Activated CD8-positive, alpha-beta memory T cell treated with anti-CD3 and anti-CD28 coated beads, Interleukin-2, amount 50 U/mL, for 24 hours (primary cell): Measurements from ENCODE around the gene PRRX1.

ENCODE experiments used
- DNase-seq: peaks from one replicate; pipeline ENCODE4 v3.0.0-alpha.2; 2020; ENCODE audit errors: extremely low read depth

The PRRX1 gene

DNA sequence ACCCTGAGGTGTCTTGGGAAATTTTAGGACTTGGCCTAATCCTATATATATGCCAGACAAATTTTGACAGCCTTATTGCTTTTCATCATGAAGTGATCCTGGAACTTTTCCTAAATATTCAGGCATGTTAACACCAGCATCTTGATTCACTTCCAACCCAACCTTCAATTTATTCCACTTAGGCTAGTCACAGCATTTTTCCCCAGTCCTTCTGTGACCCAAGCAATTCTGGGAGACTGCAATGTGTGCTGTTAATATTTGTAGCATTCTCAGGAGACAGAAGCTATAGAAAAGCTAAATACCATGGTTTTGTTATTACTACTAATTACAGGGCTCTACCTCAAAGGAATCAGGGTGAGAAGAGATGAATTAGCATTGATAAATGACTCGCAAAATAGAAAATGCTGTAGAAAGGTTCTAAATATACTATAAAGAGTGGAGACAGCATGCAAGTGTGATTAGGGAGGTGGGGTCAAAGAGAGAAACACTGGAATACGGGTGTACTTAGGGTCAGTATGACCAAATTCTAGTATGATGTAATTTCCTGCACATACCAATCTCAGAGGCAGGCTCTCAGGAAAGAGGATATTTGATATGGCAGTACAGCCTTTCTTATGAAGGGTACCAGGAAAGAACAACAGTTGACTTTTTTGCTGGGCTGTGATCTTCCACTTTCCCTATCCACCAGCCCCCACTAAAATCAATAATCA, 29.1 kb downstream of the PRRX1 start:
- no peak for DNase-seq

DNA sequence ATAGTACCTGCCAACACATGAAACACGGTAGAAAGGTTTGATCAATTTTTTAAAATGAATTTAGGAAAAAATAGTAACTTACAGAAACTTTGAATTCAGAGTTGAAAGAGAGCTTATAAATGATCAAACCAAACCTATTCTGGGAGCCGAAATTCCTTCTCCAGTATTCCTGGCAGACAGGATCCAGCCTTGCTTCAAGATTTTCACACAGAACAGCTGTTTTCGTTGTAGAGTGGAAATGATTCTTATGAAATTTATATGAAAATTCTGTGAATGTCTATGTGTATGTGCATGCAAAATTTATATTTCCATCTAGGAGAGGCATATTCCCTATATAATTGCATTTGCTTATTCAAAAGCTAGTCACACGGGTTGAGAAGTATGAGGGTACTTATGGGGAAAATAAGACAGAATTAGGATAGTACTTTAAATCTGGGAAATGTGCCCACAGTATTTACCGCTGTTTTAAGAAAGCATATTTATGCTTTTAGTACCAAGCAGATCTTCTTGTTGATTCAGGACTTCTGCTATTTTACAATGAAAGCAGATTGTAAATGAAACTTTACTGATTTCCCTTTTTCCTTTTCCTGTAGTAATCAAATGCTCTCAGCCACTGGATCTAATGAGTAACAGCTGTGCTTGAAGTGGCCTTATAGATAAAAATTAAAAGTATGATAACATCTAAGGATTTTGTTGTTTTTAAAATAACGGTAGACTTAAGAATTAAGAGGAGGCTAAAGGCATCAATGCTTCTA, 30.4 kb downstream of the PRRX1 start:
- no peak for DNase-seq

DNA sequence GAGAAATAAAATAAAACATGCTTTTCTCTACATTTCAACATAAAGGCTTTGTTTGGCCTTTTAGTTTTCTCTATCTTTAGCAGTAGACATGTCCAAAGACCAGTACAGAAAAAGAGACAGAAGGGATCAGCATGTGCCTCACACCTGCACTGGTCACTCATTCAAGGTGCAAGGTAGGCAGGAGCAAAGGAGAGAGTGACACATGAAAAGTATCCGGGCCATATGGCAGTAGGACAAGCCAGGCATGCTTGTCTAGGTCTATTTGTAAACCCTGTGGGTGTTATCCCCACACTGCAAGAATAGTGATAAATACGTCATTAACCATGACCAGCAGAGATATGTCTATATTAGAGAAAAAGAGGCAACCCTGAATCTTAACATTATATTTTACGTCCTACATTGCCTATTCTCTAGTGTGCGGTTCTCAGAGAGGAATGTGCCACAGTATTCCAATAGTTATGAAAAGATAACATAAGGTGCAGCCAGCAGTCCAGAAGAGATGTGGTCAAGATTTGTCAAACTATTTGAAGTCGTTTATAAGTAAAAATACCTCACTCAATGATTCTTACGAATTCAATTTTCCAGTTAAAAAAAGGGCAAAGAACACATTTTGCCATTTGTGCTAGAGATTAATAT, 32.1 kb downstream of the PRRX1 start:
- DNase-seq, result no peak

DNA sequence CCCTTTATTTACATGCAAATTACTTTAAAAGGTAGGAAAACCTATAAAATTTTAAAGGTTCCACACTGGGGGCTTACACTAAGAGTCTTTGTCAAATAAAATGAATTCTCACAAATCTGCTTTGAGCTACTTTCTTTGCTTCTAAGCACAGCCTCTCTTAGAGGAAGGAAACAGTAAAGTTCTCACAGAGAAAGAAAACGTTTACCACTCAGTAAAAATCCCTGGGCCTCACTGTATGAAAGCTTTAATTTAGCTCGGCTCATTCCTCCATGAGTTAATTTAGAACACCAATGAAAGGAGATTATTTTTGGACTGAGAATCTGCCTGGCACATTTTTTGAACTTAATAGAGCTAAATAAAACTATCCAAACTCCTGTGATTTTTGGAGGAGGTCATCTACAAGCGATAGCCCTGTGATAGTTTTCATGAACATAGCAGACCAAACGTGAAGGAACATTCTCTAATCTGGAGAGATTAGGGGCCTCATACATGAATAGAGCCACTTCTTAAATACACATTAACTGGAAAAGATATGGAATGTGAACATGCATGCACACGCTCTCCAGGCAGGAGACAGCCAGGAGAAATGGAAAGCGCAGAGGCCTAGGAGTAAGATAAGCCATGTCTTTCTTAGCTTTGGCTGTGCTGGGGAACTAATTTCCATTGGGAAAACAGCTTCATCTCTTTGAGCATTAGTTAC, 32.8 kb downstream of the PRRX1 start:
- no peak for DNase-seq

DNA sequence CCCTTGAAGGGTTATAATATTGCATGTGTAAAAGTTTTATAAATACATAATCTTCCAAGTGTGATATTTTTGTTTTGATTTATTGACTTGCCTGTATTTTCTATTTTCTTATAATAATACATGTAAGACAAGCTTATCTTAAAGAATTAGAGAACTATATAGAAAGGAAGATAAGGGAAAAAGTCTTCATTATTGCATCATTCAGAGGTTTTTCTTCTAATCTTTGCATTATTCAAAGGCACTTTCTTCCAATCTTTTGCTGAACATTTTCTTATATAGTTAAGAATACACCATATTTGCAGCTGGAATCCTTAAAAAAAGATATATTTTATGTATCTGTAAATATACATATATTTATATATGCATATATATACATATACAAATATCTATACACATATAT, 33.4 kb downstream of the PRRX1 start:
- DNase-seq, result no peak

DNA sequence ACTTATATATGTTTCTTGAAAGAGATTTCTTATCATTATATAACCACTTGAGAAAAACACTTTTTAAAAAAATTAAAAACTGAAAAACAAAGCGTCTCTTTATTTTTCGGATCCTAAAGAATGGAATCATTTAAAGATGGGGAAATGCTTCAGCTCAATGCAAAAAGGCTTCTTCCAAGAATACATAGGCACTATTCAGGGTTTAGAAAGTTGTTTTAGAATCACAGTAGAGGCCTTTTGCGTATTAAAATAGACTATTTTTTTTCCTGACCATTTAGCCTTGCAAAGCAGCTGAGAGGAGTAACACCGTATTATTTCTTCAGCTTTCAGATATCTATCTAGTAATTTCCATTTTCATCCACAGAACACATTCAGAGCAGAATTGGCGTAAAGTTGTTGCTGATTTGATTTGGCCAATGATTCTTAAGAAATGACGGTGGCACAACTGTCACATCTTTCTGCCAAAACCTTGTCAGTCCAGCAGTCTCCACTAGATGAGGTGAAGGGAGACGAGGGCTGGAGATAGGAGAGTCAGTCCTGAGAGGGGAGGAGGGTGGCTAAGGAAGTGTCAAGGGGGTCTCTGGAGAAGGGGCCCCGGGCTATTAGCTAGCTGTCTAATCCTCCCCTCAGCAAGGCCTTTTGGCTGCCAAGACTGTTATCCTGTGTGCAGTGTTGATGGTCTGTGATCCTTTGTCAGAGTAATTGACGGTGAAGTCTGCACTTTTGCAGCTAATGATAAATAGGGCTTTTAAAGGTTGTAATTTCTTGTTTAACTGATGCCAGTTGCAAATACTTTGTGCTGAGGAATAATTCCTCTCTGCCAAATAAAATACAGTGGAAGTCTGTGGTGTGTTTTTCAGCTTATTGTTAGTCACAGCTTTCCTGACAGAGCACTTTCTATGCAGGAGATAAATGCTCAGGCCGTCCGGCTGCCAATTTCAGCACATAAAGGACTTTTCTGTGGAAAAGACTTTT, 34.7 kb downstream of the PRRX1 start:
- no peak for DNase-seq

DNA sequence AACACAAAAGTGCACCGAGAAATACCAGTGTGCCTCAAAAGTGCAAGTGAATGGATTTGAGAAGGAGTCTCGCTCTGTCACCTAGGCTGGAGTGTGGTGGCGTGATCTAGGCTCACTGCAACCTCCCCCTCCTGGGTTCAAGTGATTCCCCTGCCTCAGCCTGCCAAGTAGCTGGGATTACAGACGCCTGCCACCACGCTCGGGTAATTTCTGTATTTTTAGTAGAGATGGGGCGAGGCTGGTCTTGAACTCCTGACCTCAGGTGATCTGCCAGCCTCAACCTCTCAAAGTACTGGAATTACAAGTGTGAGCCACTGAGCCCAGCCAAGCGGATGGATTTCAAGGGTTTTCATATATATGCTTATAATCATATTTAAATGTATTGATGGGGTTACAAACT, 35.8 kb downstream of the PRRX1 start:
- DNase-seq, result no peak

DNA sequence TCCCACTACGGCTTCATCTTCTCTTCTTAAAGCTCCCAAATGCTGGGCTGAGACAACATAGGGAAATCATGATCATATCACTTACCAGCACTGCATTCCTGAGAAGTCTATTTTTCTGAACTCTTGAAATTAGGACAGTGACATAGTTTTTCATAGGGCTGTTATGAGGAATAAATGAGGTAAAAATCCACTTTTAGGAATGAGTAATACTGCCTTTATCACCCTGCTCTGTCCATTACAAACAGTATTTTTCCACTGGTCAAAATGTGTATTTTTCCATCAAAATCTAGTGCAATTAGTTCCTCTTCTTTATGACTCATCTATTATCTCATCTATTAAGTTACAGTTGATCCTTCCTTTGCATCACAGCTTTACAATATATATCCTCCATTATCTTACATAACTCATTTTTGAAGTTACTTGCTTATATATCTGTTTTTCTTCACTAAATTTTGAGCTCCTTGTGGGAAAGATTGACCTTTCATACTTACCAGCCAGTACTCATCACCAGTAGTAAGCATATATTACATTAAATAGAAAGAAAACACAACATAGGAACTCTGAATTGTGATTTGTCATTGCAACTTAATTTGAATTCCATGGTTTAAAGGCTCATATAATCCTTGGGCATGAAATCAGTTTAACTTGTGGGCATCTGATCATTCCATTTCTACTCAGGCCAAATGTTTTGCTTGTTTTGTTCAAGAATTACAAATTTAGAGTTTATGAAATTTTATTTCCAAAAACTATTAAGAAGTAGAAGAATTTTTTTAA, 37.1 kb downstream of the PRRX1 start:
- no peak for DNase-seq

DNA sequence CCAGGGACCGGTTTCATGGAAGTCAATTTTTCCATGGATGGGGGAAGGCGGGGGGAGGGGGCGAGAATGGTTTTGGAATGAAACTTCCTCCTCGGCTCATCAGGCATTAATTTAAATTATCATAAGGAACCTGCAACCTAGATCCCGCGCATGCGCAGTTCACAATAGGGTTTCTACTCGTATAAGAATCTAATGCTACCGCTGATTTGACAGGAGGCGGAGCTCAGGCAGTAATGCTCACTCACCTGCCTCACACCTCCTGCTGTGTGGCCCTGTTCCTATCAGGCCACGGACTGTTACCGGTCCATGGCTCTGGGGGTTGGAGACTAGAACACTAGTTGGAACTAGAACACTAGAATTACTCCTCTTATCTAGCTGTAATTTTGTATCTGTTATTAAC, 38.0 kb downstream of the PRRX1 start:
- no peak for DNase-seq

DNA sequence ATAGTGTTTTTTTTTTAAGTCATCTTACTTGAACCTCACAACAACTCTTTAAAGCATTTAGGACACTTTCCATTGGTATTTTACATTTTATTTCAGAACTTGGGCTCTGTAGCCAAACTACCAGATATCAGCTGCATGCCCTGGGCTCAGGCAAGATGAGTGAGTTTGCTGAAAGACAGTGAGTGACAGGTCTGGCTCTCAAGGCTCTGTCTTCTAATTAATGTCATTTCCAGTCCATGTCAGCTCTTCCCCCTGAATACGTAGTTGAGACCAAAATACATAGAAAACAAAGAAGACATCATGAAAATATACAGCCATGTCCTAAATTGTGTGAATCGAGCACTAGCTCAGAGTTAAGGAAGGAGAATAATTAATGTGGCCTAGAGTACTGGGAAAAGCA, 39.7 kb downstream of the PRRX1 start:
- DNase-seq, result no peak

DNA sequence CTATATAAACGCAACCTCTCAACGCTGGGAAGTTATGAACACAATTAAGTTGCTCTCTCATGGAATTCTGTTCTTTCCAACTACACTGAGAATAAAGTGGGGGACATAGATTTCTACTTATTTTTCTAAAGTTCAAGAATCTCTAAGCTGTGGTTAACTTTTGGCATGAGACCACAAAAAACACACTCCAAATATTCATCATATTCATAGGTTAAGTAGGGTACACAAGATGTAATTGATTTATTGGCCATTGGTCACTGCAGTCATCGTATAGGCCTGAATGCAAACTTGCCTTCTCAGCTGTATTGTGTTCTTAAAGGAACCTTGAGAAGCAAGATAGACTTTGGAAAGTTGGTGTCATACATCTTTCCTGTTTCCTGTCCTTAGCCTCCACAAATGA, 40.3 kb downstream of the PRRX1 start:
- DNase-seq, result no peak

DNA sequence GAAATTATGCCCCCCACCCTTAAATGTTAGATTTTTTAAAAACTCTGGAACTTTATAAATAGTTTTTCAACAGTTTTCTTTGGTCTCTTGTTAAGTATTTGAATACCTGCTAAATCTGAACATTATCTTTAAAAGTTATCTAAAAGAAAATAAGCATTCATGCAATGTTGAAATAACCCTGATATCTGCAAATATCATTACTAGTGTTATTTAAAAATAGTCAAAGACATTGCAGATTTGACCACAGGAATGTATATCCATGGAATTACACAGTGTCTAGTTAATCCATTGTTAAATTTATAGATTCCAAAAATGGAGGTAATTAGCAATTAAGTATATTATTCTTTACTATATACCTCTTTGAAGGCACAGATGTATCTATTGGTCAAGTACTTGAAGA, 42.0 kb downstream of the PRRX1 start:
- no peak for DNase-seq

DNA sequence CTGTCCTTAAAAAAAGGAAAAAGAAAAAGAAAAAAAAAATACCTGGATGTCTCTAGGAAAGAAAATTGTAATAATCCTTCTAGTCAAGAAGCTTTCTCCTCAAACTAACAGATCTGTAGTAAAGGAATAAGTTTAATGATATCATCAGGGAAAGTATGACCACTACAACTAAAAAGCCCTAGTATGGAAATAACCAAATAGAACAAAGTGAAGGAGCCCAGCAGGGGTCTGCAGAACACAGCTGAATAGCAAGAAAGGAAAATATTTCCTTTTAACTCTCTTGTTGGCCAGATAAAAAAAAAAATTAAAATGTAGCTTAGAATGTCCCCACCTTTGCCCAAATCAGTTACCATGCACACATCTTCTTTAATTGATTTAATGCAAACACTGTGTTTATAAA, 43.2 kb downstream of the PRRX1 start:
- no peak for DNase-seq

DNA sequence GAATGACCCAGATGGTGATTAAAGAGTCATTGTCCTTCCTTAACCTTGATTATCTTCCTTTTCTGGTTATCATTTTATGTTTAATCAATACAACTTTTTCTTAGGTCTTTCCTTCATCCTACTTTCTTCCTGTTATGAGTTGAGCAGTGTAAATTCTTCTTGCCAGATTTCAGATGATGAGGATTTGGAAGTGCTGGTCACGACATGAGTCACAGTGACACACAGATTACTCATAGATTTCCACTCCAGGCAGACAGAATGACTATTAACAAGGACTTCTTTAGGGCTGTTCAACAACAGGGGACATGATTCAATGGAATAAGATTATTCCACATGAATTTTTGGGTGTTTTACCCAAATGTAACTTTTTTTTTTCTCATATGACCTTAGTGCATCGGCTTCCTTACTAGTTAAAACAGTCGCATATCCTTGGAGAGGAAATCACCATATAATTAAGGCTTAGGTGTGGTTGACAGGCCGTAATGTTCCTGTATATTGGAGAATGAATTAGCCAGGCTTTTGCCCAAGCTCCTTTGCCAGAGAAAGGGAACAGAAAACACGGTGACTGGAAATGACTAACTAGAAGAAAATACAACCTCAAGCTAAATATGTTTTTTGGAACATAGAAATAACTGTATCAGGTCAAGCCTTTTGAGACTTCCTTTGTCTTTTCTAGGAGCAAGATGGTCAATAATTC, 44.2 kb downstream of the PRRX1 start:
- no peak for DNase-seq

DNA sequence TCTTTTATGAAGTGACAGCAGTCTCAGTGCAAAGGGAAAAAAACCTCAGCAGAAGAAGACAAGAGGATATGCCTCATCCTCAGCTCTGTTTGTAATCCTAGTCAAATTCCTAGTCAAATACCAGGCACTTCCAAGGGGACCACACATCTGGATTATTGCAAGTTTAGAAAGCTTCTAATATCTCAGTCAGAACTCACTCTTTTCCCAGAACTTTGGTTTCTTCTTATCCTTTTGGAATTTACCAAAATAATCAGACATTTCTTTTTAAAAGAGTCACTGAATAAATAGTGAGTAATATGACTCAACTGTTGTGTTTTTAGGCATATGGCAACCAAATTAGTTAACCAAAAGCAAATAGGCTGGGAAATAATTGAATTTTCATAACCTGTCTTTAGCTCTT, 47.8 kb downstream of the PRRX1 start:
- no peak for DNase-seq

DNA sequence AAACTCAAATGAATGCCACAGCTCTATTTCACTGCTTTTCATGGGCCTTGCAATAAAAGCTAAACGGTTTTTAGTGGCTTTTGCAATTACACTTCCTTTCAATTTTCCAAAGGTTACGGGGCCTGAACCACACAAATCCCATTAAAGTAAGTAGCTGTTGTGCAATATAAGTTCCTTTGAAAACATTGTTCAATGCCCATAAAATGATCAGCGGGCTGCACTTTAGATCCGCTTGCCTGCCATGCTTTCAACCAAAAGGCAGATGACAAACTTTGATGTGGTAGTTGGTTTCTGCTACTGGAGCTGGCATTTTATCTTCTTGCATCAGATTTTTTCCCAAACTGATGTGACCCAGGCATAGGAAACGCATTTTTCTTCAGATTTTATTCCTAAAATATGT, 50.2 kb downstream of the PRRX1 start:
- no peak for DNase-seq

DNA sequence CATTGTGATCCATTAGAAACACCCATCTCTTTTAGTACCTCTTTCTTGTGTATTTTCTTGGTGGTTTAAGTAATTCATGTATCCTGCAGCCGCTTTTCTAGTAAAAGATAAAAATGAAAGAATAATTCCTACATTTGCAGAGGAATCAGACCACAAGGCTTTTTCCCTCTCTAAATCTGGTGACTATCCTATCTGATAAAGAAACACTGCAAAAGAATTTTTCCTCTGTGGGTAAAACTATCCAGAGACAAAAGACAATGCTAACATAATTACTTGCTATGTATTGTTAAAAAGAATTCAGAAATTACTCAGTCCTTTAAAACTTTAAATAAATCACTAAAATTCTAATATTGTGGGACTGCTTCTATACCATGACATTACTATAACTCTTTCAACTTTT, 51.0 kb downstream of the PRRX1 start:
- DNase-seq, result no peak

DNA sequence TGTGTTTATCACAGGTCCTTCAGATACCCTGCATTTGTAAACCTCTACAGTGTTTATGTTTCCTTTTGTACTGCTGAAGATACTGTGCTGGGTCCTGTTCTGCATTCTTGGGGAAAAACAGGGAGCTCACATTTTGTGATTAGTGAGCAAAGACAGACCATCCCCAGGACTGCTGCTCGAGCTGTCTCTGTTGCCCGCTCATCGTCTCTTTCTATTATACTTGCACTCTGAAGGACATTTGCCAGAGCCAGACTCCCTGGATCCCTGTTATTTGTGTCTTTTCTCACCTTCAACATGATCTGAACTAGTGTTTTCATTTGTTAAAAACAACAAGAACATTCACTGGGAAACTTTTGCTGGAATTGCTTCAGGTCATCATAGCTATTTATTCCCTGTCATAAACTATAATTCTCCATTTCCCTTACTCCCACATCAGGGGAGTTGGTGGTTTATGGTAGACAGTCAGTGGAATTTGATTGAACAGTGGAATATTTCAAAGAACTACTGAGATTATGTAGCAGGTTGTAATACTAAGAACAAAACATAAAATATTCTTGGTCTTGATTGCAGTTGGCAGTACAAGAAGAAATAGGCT, 53.0 kb downstream of the PRRX1 start:
- no peak for DNase-seq

DNA sequence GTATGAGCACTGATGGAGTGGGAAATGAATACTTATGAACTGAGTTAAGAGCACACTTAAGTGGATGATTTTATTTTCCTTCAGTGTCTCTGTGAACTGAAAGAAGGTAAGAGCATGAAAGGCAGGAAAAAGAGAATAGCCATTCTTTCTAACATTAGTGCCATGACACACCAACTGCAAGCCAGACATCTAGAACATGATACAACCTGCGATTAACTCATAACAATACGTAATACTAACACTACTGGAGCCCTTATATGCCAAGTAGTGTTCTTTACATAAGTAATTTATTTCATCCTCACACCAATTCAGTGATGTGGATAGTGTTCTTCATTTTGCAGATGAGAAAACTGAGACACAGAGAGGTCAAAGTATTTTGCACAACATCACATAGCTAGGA, 56.7 kb downstream of the PRRX1 start:
- no peak for DNase-seq

DNA sequence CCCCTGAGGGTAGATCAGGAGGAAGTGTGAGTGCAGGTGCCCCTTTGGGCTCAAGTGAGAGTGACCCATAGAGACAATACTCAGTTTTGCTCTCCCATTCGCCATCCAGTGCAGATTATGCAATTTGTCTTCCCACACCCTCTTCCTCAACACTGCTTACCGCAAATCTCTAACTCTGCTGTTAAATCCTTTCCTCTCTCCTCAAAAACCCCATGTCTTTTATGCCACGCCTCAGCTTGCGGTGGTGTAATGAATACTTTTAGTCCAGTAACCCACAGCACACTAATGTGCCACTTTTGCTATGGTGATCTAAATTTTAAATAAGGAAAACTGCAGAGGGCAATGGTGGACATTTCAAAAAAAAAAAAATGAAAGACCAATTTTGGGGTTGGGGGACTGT, 57.7 kb downstream of the PRRX1 start:
- DNase-seq, result no peak
